ENCODE measurements around the gene AGBL4.

AGBL4 gene

GRCh38 chr1:48947761-48948537 lies 1075.8 kb downstream of the AGBL4 start:
- Histone ChIP-seq H3K9me3 (no peaks in the 10 kb centered on the region), H3K27ac (no peak overlapping the region), H3K4me3 (no peak overlapping the region), H3K27me3 (no peaks in the 10 kb centered on the region), H3K36me3 (no peaks in the 10 kb centered on the region), H3K4me1 (peaks cover 0 to 12% (median 3%) of the 10 kb centered on the region in 4 donors)
- no peak for TF ChIP-seq CTCF (IDR thresholded peaks at IDR 0.05)
- no peak for DNase-seq
- intact Hi-C loops (cut with DNase I; ENCODE audit: low total_unique reads): no loop called here

- no peak for TF ChIP-seq CTCF (IDR thresholded peaks at IDR 0.05)
- DNase-seq: no peak
Measured at GRCh38 chr1:48946070-48946469, 1077.7 kb downstream of the AGBL4 start.

GRCh38 chr1:48944811-48945210 lies 1078.9 kb downstream of the AGBL4 start:
- intact Hi-C loops (cut with DNase I; ENCODE audit: low total_unique reads): no loop called here
- H3K27me3 ChIP-seq: no peaks in the 10 kb centered on the region
- TF ChIP-seq CTCF (IDR thresholded peaks at IDR 0.05): no peak

More at GRCh38 chr1:48946070-48946469, 1077.7 kb downstream of the AGBL4 start:
- Histone ChIP-seq H3K4me1 (peaks cover 0 to 14% (median 3%) of the 10 kb centered on the region in 4 donors), H3K9me3 (no peaks in the 10 kb centered on the region), H3K4me3 (no peak overlapping the region), H3K27me3 (no peaks in the 10 kb centered on the region), H3K27ac (no peak overlapping the region), H3K36me3 (no peaks in the 10 kb centered on the region)
- intact Hi-C loops (cut with DNase I; ENCODE audit: low total_unique reads): no loop called here

GRCh38 chr1:48943826-48944225 lies 1079.9 kb downstream of the AGBL4 start:
- Histone ChIP-seq H3K4me1 (peaks cover 0 to 14% (median 3%) of the 10 kb centered on the region in 4 donors), H3K36me3 (no peaks in the 10 kb centered on the region), H3K27me3 (no peaks in the 10 kb centered on the region), H3K9me3 (no peaks in the 10 kb centered on the region), H3K4me3 (no peak overlapping the region), H3K27ac (no peak overlapping the region)
- intact Hi-C loops (cut with DNase I; ENCODE audit: low total_unique reads): no loop called here
- no peak for DNase-seq
- no peak for TF ChIP-seq CTCF (IDR thresholded peaks at IDR 0.05)

More at GRCh38 chr1:48944811-48945210, 1078.9 kb downstream of the AGBL4 start:
- Histone ChIP-seq H3K4me1 (peaks cover 0 to 14% (median 3%) of the 10 kb centered on the region in 4 donors), H3K9me3 (no peaks in the 10 kb centered on the region), H3K27ac (no peak overlapping the region), H3K36me3 (no peaks in the 10 kb centered on the region), H3K4me3 (no peak overlapping the region)
- DNase-seq: no peak

- intact Hi-C loops (cut with DNase I; ENCODE audit: low total_unique reads): no loop called here
- DNase-seq: no peak
- Histone ChIP-seq H3K9me3 (no peaks in the 10 kb centered on the region), H3K36me3 (no peaks in the 10 kb centered on the region), H3K4me1 (peaks cover 0 to 14% (median 3%) of the 10 kb centered on the region in 4 donors), H3K27me3 (no peaks in the 10 kb centered on the region), H3K4me3 (no peak overlapping the region), H3K27ac (no peak overlapping the region)
- no peak for TF ChIP-seq CTCF (IDR thresholded peaks at IDR 0.05)
Measured at GRCh38 chr1:48943393-48943792, 1080.4 kb downstream of the AGBL4 start.
